ENCODE measurements around the gene WNT3.

DNA sequence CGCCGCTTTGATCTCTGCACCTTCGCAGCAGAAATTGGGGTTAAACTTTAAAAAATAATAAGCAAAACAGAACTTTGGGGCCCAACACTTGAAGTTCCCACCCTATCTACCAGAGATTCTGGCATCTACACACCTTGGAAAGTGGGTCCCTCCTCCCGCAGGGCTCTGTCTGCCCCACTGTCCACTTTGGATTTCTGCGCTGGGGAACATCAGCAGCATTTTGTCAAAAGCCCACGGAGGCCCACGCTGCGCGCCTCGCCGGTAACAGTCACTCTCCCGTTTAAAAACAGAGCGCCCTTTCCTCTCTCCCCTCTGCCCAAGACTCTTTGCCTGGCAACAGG is 32.2 kb upstream of the WNT3 start:
- TF ChIP-seq, protein P1, sequence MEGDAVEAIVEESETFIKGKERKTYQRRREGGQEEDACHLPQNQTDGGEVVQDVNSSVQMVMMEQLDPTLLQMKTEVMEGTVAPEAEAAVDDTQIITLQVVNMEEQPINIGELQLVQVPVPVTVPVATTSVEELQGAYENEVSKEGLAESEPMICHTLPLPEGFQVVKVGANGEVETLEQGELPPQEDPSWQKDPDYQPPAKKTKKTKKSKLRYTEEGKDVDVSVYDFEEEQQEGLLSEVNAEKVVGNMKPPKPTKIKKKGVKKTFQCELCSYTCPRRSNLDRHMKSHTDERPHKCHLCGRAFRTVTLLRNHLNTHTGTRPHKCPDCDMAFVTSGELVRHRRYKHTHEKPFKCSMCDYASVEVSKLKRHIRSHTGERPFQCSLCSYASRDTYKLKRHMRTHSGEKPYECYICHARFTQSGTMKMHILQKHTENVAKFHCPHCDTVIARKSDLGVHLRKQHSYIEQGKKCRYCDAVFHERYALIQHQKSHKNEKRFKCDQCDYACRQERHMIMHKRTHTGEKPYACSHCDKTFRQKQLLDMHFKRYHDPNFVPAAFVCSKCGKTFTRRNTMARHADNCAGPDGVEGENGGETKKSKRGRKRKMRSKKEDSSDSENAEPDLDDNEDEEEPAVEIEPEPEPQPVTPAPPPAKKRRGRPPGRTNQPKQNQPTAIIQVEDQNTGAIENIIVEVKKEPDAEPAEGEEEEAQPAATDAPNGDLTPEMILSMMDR (IDR thresholded peaks at IDR 0.05) = no peak
- no peak for TF ChIP-seq ZFX (IDR thresholded peaks at IDR 0.05; ENCODE audit: borderline replicate concordance)

Data from 22Rv1 (cell line).